Naive thymus-derived CD4-positive, alpha-beta T cell (primary cell): ENCODE results near the gene VSTM2L. TPM values are rescaled to one million over a fixed set of nuclear protein-coding genes. Genes with fewer than 3 reads are reported as not detected.

ENCODE experiments used
- ATAC-seq: fragments of 150-1000 bp; cut with Tn5 transposase; 2 replicates; pipeline ENCODE4 v1.10.0; 2021; ENCODE audit warnings: mild to moderate bottlenecking, moderate library complexity
- CTCF ChIA-PET: fragments of 350-600 bp; sonication (Branson Sonifier 250); formaldehyde crosslinking; loops from one replicate; lab custom pipeline; 2021; ENCODE audit warnings: antibody characterized with exemption; lab: Charles Lee
- POLR2A ChIA-PET: fragments of 350-600 bp; sonication (Branson Sonifier 250); formaldehyde crosslinking; loops from one replicate; lab custom pipeline; 2021; ENCODE audit warnings: antibody characterized with exemption, inconsistent platforms; lab: Charles Lee
- DNase-seq, 9 donors: peaks; one replicate each; pipeline versions ENCODE4 v3.0.0 to v3.0.0-alpha.2; 2020 to 2022; ENCODE audit warnings: mixed read lengths in 1 of 9
- H3K27ac ChIP-seq: one replicate; pipeline ENCODE4 v1.7.0; 2013; ENCODE audit warnings: mild to moderate bottlenecking, low read depth, low read length, moderate library complexity
- H3K27me3 ChIP-seq, 2 donors: one replicate each; pipeline ENCODE4 v1.7.0; 2013; ENCODE audit warnings: low read length in 2 of 2, mild to moderate bottlenecking in 2 of 2, moderate library complexity in 2 of 2; ENCODE audit not compliant: control insufficient read depth in 2 of 2, insufficient read depth in 2 of 2
- H3K36me3 ChIP-seq, 3 experiments: 1 replicate in 2 of 3; 2 replicates in 1 of 3; pipeline ENCODE4 v1.7.0; 2013; ENCODE audit warnings: low read length in 3 of 3, mild to moderate bottlenecking in 3 of 3, moderate library complexity in 1 of 3; ENCODE audit not compliant: insufficient read depth in 3 of 3, control insufficient read depth in 2 of 3
- H3K4me1 ChIP-seq, 2 donors: one replicate each; pipeline ENCODE4 v1.7.0; 2013; ENCODE audit warnings: low read length in 2 of 2, mild to moderate bottlenecking in 2 of 2, moderate library complexity in 1 of 2; ENCODE audit not compliant: control insufficient read depth in 2 of 2, insufficient read depth in 2 of 2
- H3K4me3 ChIP-seq: 2 replicates; pipeline ENCODE4 v1.7.0; 2013; ENCODE audit warnings: mild to moderate bottlenecking, low read length
- H3K9me3 ChIP-seq, 3 experiments: 1 replicate in 2 of 3; 2 replicates in 1 of 3; pipeline ENCODE4 v1.7.0; 2013; ENCODE audit warnings: low read length in 3 of 3; ENCODE audit not compliant: control insufficient read depth in 2 of 3
- H3K27ac Mint-ChIP-seq, 9 donors: one replicate each; pipeline ENCODE4 v1.8.0; 2020 to 2022; ENCODE audit warnings: mixed read lengths in 9 of 9, mild to moderate bottlenecking in 8 of 9, moderate library complexity in 5 of 9, inconsistent platforms in 2 of 9
- H3K27me3 Mint-ChIP-seq, 5 donors: one replicate each; pipeline ENCODE4 v1.8.0; 2021 to 2022; ENCODE audit warnings: mixed read lengths in 5 of 5, mild to moderate bottlenecking in 1 of 5
- H3K36me3 Mint-ChIP-seq, 5 donors: one replicate each; pipeline ENCODE4 v1.8.0; 2020 to 2022; ENCODE audit warnings: mixed read lengths in 5 of 5, mild to moderate bottlenecking in 3 of 5, inconsistent platforms in 1 of 5
- H3K4me1 Mint-ChIP-seq, 7 donors: one replicate each; pipeline ENCODE4 v1.8.0; 2020 to 2022; ENCODE audit warnings: mixed read lengths in 7 of 7, mild to moderate bottlenecking in 3 of 7, inconsistent platforms in 1 of 7
- H3K4me3 Mint-ChIP-seq, 10 donors: one replicate each; pipeline ENCODE4 v1.8.0; 2020 to 2022; ENCODE audit warnings: mild to moderate bottlenecking in 10 of 10, mixed read lengths in 10 of 10, moderate library complexity in 6 of 10, inconsistent platforms in 2 of 10
- H3K9me3 Mint-ChIP-seq, 11 donors: one replicate each; pipeline ENCODE4 v1.8.0; 2020 to 2022; ENCODE audit warnings: mixed read lengths in 11 of 11, mild to moderate bottlenecking in 4 of 11, inconsistent platforms in 1 of 11, moderate library complexity in 1 of 11
- intact Hi-C, 2 donors: fragments of 100-400 bp; cut with micrococcal nuclease; formaldehyde crosslinking; loops; one replicate each; pipeline ENCODE4 v1.15.1; 2023
- polyA plus RNA-seq, 2 donors: library from polyadenylated mRNA; unstranded; fragments of 300-500 nt; fragmentation: Illumina TruSeq; gene quantifications; one replicate each; pipeline ENCODE4 v1.2.3, GENCODE V29; 2021
- total RNA-seq, 6 experiments: library from RNA in 5 of 6; stranded (reverse) in 5 of 6; gene quantifications; 1 replicate in 5 of 6; 2 replicates in 1 of 6; pipeline ENCODE4 v1.2.3 and lab custom pipeline; 2021 to 2026

Gene VSTM2L
- total and polyA plus RNA-seq, 7 experiments from 2014 or later = 0.12 TPM; not detected in 6

GRCh38 chr20:37898233-37899104 lies 4.5 kb upstream of the VSTM2L start:
- Histone ChIP-seq H3K36me3 (no peaks in the 10 kb centered on the region), H3K4me1 (no peaks in the 10 kb centered on the region), H3K9me3 (no peaks in the 10 kb centered on the region), H3K4me3 (no peak overlapping the region), H3K27ac (no peak overlapping the region), H3K27me3 (peaks cover 0 to 5% of the 10 kb centered on the region in 2 donors)
- Mint-ChIP-seq H3K27me3 (peaks cover 25 to 38% (median 35%) of the 10 kb centered on the region in 5 donors), H3K36me3 (peaks cover 0 to 4% (median 0%) of the 10 kb centered on the region in 5 donors), H3K4me1 (peaks cover 4 to 12% (median 6%) of the 10 kb centered on the region in 7 donors), H3K9me3 (peaks cover 0 to 4% (median 0%) of the 10 kb centered on the region in 11 donors), H3K27ac (no peak overlapping the region), H3K4me3 (no peak overlapping the region)
- ChIA-PET CTCF (no interaction called here), POLR2A (no interaction called here)
- intact Hi-C loops = no loop called here
- DNase-seq (no peak), ATAC-seq (no peak)

GRCh38 chr20:37899105-37900045 lies 3.6 kb upstream of the VSTM2L start:
- peaks cover 6 to 18% (median 11%) of the 10 kb centered on the region in 7 donors for H3K4me1 Mint-ChIP-seq
- Histone ChIP-seq H3K27ac (no peak overlapping the region), H3K27me3 (peaks cover 0 to 5% of the 10 kb centered on the region in 2 donors), H3K4me1 (no peaks in the 10 kb centered on the region), H3K4me3 (no peak overlapping the region), H3K36me3 (no peaks in the 10 kb centered on the region), H3K9me3 (no peaks in the 10 kb centered on the region)
- no peak overlapping the region for H3K27ac Mint-ChIP-seq
- ATAC-seq (no peak), DNase-seq (no peak)
- H3K36me3 Mint-ChIP-seq = peaks cover 0 to 8% (median 0%) of the 10 kb centered on the region in 5 donors
- H3K9me3 Mint-ChIP-seq = peaks cover 0 to 4% (median 0%) of the 10 kb centered on the region in 11 donors
- CTCF ChIA-PET = no interaction called here
- intact Hi-C loops = no loop called here
- H3K4me3 Mint-ChIP-seq = no peak overlapping the region
- peaks cover 33 to 47% (median 44%) of the 10 kb centered on the region in 5 donors for H3K27me3 Mint-ChIP-seq
- POLR2A ChIA-PET = no interaction called here

- DNase-seq (no peak), ATAC-seq (no peak)
- Histone ChIP-seq H3K36me3 (no peaks in the 10 kb centered on the region), H3K4me1 (no peaks in the 10 kb centered on the region), H3K4me3 (no peak overlapping the region), H3K27me3 (peaks cover 0 to 5% of the 10 kb centered on the region in 2 donors), H3K9me3 (no peaks in the 10 kb centered on the region), H3K27ac (no peak overlapping the region)
- intact Hi-C loops = no loop called here
- peaks cover 0 to 8% (median 0%) of the 10 kb centered on the region in 5 donors for H3K36me3 Mint-ChIP-seq
- ChIA-PET POLR2A (no interaction called here), CTCF (no interaction called here)
- H3K27me3 Mint-ChIP-seq = peaks cover 50 to 64% (median 60%) of the 10 kb centered on the region in 5 donors
- peaks cover 0 to 4% (median 0%) of the 10 kb centered on the region in 11 donors for H3K9me3 Mint-ChIP-seq
- H3K4me3 Mint-ChIP-seq = peak overlapping the region in 2 of 10 donors; percentile 1 to 12
- H3K27ac Mint-ChIP-seq = peak overlapping the region in 1 of 9 donors; percentile 8
- peaks cover 6 to 18% (median 11%) of the 10 kb centered on the region in 7 donors for H3K4me1 Mint-ChIP-seq
These were observed 1.7 kb upstream of the VSTM2L start for GRCh38 chr20:37901240-37901639.

GRCh38 chr20:37901654-37902503 lies 1.0 kb upstream of the VSTM2L start:
- Histone ChIP-seq H3K4me3 (no peak overlapping the region), H3K9me3 (no peaks in the 10 kb centered on the region), H3K27ac (no peak overlapping the region), H3K27me3 (peaks cover 0 to 5% of the 10 kb centered on the region in 2 donors), H3K36me3 (no peaks in the 10 kb centered on the region), H3K4me1 (no peaks in the 10 kb centered on the region)
- DNase-seq (no peak), ATAC-seq (peak; percentile 48)
- intact Hi-C loops = no loop called here
- H3K27ac Mint-ChIP-seq = peak overlapping the region in 1 of 9 donors; percentile 8
- peak overlapping the region in 7 of 10 donors; percentile 23 to 64 (median 32) for H3K4me3 Mint-ChIP-seq
- ChIA-PET POLR2A (no interaction called here), CTCF (interaction anchor here (0.7 to 0.9 kb wide), 2 partner anchors 36 to 93 kb away, joined by 3 read pairs; no protein-coding TSS in a partner anchor)
- H3K4me1 Mint-ChIP-seq = peaks cover 6 to 18% (median 11%) of the 10 kb centered on the region in 7 donors
- H3K27me3 Mint-ChIP-seq = peaks cover 55 to 69% (median 64%) of the 10 kb centered on the region in 5 donors
- H3K36me3 Mint-ChIP-seq = peaks cover 0 to 8% (median 0%) of the 10 kb centered on the region in 5 donors
- peaks cover 0 to 4% (median 0%) of the 10 kb centered on the region in 11 donors for H3K9me3 Mint-ChIP-seq

GRCh38 chr20:37903317-37904007 lies 535 bp downstream of the VSTM2L start:
- peaks cover 0 to 8% (median 0%) of the 10 kb centered on the region in 5 donors for H3K36me3 Mint-ChIP-seq
- Histone ChIP-seq H3K4me1 (no peaks in the 10 kb centered on the region), H3K27me3 (peaks cover 0 to 5% of the 10 kb centered on the region in 2 donors), H3K27ac (no peak overlapping the region), H3K36me3 (no peaks in the 10 kb centered on the region), H3K9me3 (no peaks in the 10 kb centered on the region), H3K4me3 (no peak overlapping the region)
- H3K9me3 Mint-ChIP-seq = peaks cover 0 to 4% (median 0%) of the 10 kb centered on the region in 11 donors
- H3K27ac Mint-ChIP-seq = peak overlapping the region in 1 of 9 donors; percentile 82
- DNase-seq = peak in 1 of 9 donors; percentile 22
- intact Hi-C loops = no loop called here
- peaks cover 61 to 83% (median 68%) of the 10 kb centered on the region in 5 donors for H3K27me3 Mint-ChIP-seq
- peaks cover 6 to 18% (median 11%) of the 10 kb centered on the region in 7 donors for H3K4me1 Mint-ChIP-seq
- no peak for ATAC-seq
- CTCF ChIA-PET = no interaction called here
- H3K4me3 Mint-ChIP-seq = peak overlapping the region; percentile 56 to 83 (median 72)
- POLR2A ChIA-PET = no interaction called here
